ENCODE measurements around the gene DRP2. TPM values are rescaled to one million over a fixed set of nuclear protein-coding genes. Genes with fewer than 3 reads are reported as not detected.
"Not testable (repeated sequence)": the region's sequence is repeated elsewhere in the genome, so short reads cannot be mapped to it uniquely, and the experiment has no call there.

Gene DRP2
- under 1 TPM; 0.91 to 0.97 TPM for total RNA-seq

GRCh38 chrX:101219116-101219863 is at the start of gene DRP2:
Gene DRP2 (plus strand): TSS chrX:101219786. CDS start chrX:101231648, 11,862 bp downstream.
- CTCF ChIA-PET, result no interaction called here
- H3K27ac Mint-ChIP-seq, result no peak within 1 kb of the TSS

GRCh38 chrX:101171883-101172400 is 47.6 kb upstream of the DRP2 start:
- H3K9me3 Mint-ChIP-seq (ENCODE audit: insufficient read depth), result no peaks in the 10 kb centered on the region
- ATAC-seq (no peak), DNase-seq (no peak)
- ChIA-PET CTCF (no interaction called here), POLR2A (no interaction called here)
- no peak overlapping the region for H3K27ac Mint-ChIP-seq
- no peaks in the 10 kb centered on the region for H3K4me1 Mint-ChIP-seq (ENCODE audit: low read depth)
- H3K4me3 Mint-ChIP-seq, result no peak overlapping the region
- H3K36me3 Mint-ChIP-seq (ENCODE audit: low read depth), result no peaks in the 10 kb centered on the region
- no peaks in the 10 kb centered on the region for H3K27me3 Mint-ChIP-seq (ENCODE audit: low read depth)

More at GRCh38 chrX:101219116-101219863, at the start of gene DRP2:
- H3K27me3 Mint-ChIP-seq (ENCODE audit: low read depth), result peaks cover 4% of the 10 kb centered on the region
- no peaks in the 10 kb centered on the region for H3K9me3 Mint-ChIP-seq (ENCODE audit: insufficient read depth)
- H3K4me3 Mint-ChIP-seq, result no peak within 1 kb of the TSS
- POLR2A ChIA-PET, result no interaction called here
- no peak for ATAC-seq
- DNase-seq, result no peak
- H3K36me3 Mint-ChIP-seq (ENCODE audit: low read depth), result no peaks in the 10 kb centered on the region
- no peaks in the 10 kb centered on the region for H3K4me1 Mint-ChIP-seq (ENCODE audit: low read depth)

GRCh38 chrX:101176439-101176838 is 43.1 kb upstream of the DRP2 start:
- Mint-ChIP-seq H3K4me3 (no peak overlapping the region), H3K27ac (no peak overlapping the region), H3K9me3 (ENCODE audit: insufficient read depth) (no peaks in the 10 kb centered on the region), H3K36me3 (ENCODE audit: low read depth) (no peaks in the 10 kb centered on the region), H3K27me3 (ENCODE audit: low read depth) (no peaks in the 10 kb centered on the region), H3K4me1 (ENCODE audit: low read depth) (no peaks in the 10 kb centered on the region)
- ChIA-PET POLR2A (no interaction called here), CTCF (no interaction called here)
- DNase-seq (no peak), ATAC-seq (no peak)

- H3K27me3 Mint-ChIP-seq (ENCODE audit: low read depth); H3K4me1 Mint-ChIP-seq (ENCODE audit: low read depth); H3K4me3 Mint-ChIP-seq; H3K36me3 Mint-ChIP-seq (ENCODE audit: low read depth); POLR2A ChIA-PET; DNase-seq; CTCF ChIA-PET; H3K9me3 Mint-ChIP-seq (ENCODE audit: insufficient read depth); ATAC-seq; H3K27ac Mint-ChIP-seq: not testable (repeated sequence)
Measured at GRCh38 chrX:101184876-101185275, 34.7 kb upstream of the DRP2 start.

- peaks cover 13% of the 10 kb centered on the region for H3K27me3 Mint-ChIP-seq (ENCODE audit: low read depth)
- ATAC-seq; H3K36me3 Mint-ChIP-seq (ENCODE audit: low read depth); CTCF ChIA-PET; H3K9me3 Mint-ChIP-seq (ENCODE audit: insufficient read depth); DNase-seq; H3K27ac Mint-ChIP-seq; H3K4me3 Mint-ChIP-seq; POLR2A ChIA-PET; H3K4me1 Mint-ChIP-seq (ENCODE audit: low read depth): not testable (repeated sequence)
Measured at GRCh38 chrX:101187961-101188360, 31.6 kb upstream of the DRP2 start.

- H3K27me3 Mint-ChIP-seq (ENCODE audit: low read depth), result peaks cover 13% of the 10 kb centered on the region
- POLR2A ChIA-PET, result no interaction called here
- no peak for ATAC-seq
- H3K36me3 Mint-ChIP-seq (ENCODE audit: low read depth), result no peaks in the 10 kb centered on the region
- H3K9me3 Mint-ChIP-seq (ENCODE audit: insufficient read depth), result no peaks in the 10 kb centered on the region
- H3K4me3 Mint-ChIP-seq, result no peak overlapping the region
- CTCF ChIA-PET, result no interaction called here
- no peak for DNase-seq
- no peaks in the 10 kb centered on the region for H3K4me1 Mint-ChIP-seq (ENCODE audit: low read depth)
- no peak overlapping the region for H3K27ac Mint-ChIP-seq
Measured at GRCh38 chrX:101190736-101191135, 28.9 kb upstream of the DRP2 start.

- Mint-ChIP-seq H3K27me3 (ENCODE audit: low read depth) (peaks cover 13% of the 10 kb centered on the region), H3K36me3 (ENCODE audit: low read depth) (no peaks in the 10 kb centered on the region), H3K4me1 (ENCODE audit: low read depth) (no peaks in the 10 kb centered on the region), H3K27ac (no peak overlapping the region), H3K4me3 (no peak overlapping the region), H3K9me3 (ENCODE audit: insufficient read depth) (no peaks in the 10 kb centered on the region)
- ChIA-PET CTCF (no interaction called here), POLR2A (no interaction called here)
- ATAC-seq, result no peak
- DNase-seq, result no peak
Measured at GRCh38 chrX:101191217-101191750, 28.3 kb upstream of the DRP2 start.

- POLR2A ChIA-PET, result no interaction called here
- ATAC-seq, result no peak
- H3K27ac Mint-ChIP-seq, result no peak overlapping the region
Measured at GRCh38 chrX:101195442-101196173, 24.0 kb upstream of the DRP2 start.

GRCh38 chrX:101203761-101204351 is 15.7 kb upstream of the DRP2 start:
- Mint-ChIP-seq H3K27ac (no peak overlapping the region), H3K27me3 (ENCODE audit: low read depth) (no peaks in the 10 kb centered on the region), H3K36me3 (ENCODE audit: low read depth) (no peaks in the 10 kb centered on the region), H3K4me3 (no peak overlapping the region), H3K9me3 (ENCODE audit: insufficient read depth) (no peaks in the 10 kb centered on the region), H3K4me1 (ENCODE audit: low read depth) (peaks cover 6% of the 10 kb centered on the region)
- CTCF ChIA-PET, result no interaction called here
- DNase-seq, result no peak
- POLR2A ChIA-PET, result no interaction called here
- no peak for ATAC-seq

More at GRCh38 chrX:101195442-101196173, 24.0 kb upstream of the DRP2 start:
- Mint-ChIP-seq H3K4me3 (no peak overlapping the region), H3K27me3 (ENCODE audit: low read depth) (peaks cover 10% of the 10 kb centered on the region), H3K4me1 (ENCODE audit: low read depth) (no peaks in the 10 kb centered on the region), H3K9me3 (ENCODE audit: insufficient read depth) (no peaks in the 10 kb centered on the region), H3K36me3 (ENCODE audit: low read depth) (no peaks in the 10 kb centered on the region)
- no peak for DNase-seq
- CTCF ChIA-PET, result no interaction called here

- DNase-seq (peak; percentile 19), ATAC-seq (no peak)
- POLR2A ChIA-PET, result no interaction called here
- no peaks in the 10 kb centered on the region for H3K36me3 Mint-ChIP-seq (ENCODE audit: low read depth)
- peaks cover 6% of the 10 kb centered on the region for H3K4me1 Mint-ChIP-seq (ENCODE audit: low read depth)
- no peak overlapping the region for H3K27ac Mint-ChIP-seq
- no peaks in the 10 kb centered on the region for H3K9me3 Mint-ChIP-seq (ENCODE audit: insufficient read depth)
- CTCF ChIA-PET, result no interaction called here
- H3K27me3 Mint-ChIP-seq (ENCODE audit: low read depth), result no peaks in the 10 kb centered on the region
- no peak overlapping the region for H3K4me3 Mint-ChIP-seq
Measured at GRCh38 chrX:101206471-101206870, 13.1 kb upstream of the DRP2 start.

GRCh38 chrX:101208152-101208905 is 11.3 kb upstream of the DRP2 start:
- Mint-ChIP-seq H3K4me1 (ENCODE audit: low read depth) (peaks cover 6% of the 10 kb centered on the region), H3K27ac (no peak overlapping the region), H3K36me3 (ENCODE audit: low read depth) (no peaks in the 10 kb centered on the region), H3K9me3 (ENCODE audit: insufficient read depth) (no peaks in the 10 kb centered on the region), H3K27me3 (ENCODE audit: low read depth) (no peaks in the 10 kb centered on the region), H3K4me3 (no peak overlapping the region)
- no peak for DNase-seq
- CTCF ChIA-PET, result interaction anchor here (1.3 kb wide), 1 partner anchor 17 kb away, joined by 3 read pairs; no protein-coding TSS in a partner anchor
- ATAC-seq, result no peak
- POLR2A ChIA-PET, result no interaction called here
